Spleen (tissue), 11 donors: ENCODE results near the gene CYP4F22. TPM values are rescaled to one million over a fixed set of nuclear protein-coding genes. Genes with fewer than 3 reads are reported as not detected.
"Not testable (repeated sequence)": the region's sequence is repeated elsewhere in the genome, so short reads cannot be mapped to it uniquely, and the experiment has no call there.

Experiments
- DNase-seq: peaks from one replicate; pipeline ENCODE4 v3.0.0-alpha.2; 2020
- H3K27ac ChIP-seq, 8 donors: fragments of 200-600 bp; sonication (generic) in 7 of 8; 1 replicate in 4 of 8; 2 replicates in 4 of 8; pipeline versions ENCODE4 v1.5.0 to v1.8.0; 2016 to 2021; ENCODE audit warnings: inconsistent platforms in 4 of 8, mild to moderate bottlenecking in 4 of 8, moderate library complexity in 1 of 8
- H3K27me3 ChIP-seq, 7 donors: fragments of 200-600 bp; sonication (generic) in 6 of 7; replicated peaks in 1 of 7; 1 replicate in 4 of 7; 2 replicates in 3 of 7; pipeline versions ENCODE4 v1.5.0 to v1.8.0; 2016 to 2021; ENCODE audit warnings: inconsistent platforms in 3 of 7, mild to moderate bottlenecking in 1 of 7
- H3K36me3 ChIP-seq, 6 donors: fragments of 200-600 bp; sonication (generic) in 5 of 6; 1 replicate in 4 of 6; 2 replicates in 2 of 6; pipeline versions ENCODE4 v1.5.0 to v1.8.0; 2016 to 2021; ENCODE audit warnings: inconsistent platforms in 2 of 6
- H3K4me1 ChIP-seq, 6 donors: fragments of 200-600 bp; sonication (generic) in 5 of 6; 1 replicate in 3 of 6; 2 replicates in 3 of 6; pipeline versions ENCODE4 v1.5.0 to v1.8.0; 2016 to 2021; ENCODE audit warnings: inconsistent platforms in 3 of 6
- H3K4me3 ChIP-seq, 8 donors: fragments of 200-600 bp; sonication (generic) in 7 of 8; 1 replicate in 4 of 8; 2 replicates in 4 of 8; pipeline versions ENCODE4 v1.5.0 to v1.8.0; 2016 to 2021; ENCODE audit warnings: inconsistent platforms in 4 of 8, mild to moderate bottlenecking in 4 of 8, moderate library complexity in 2 of 8
- H3K9me3 ChIP-seq, 8 donors: fragments of 200-600 bp; sonication (generic) in 7 of 8; 1 replicate in 4 of 8; 2 replicates in 4 of 8; pipeline versions ENCODE4 v1.5.0 to v1.8.0; 2016 to 2021; ENCODE audit warnings: inconsistent platforms in 4 of 8
- POLR2A ChIP-seq, 3 donors: fragments of 450-650 bp; IDR thresholded peaks; one replicate each; pipeline ENCODE4 v1.5.1; 2017; ENCODE audit warnings: antibody characterized with exemption in 3 of 3, mild to moderate bottlenecking in 1 of 3
- POLR2AphosphoS5 ChIP-seq, 3 donors: sonication (generic); formaldehyde crosslinking; IDR thresholded peaks; one replicate each; pipeline ENCODE4 v1.5.1; 2017; ENCODE audit warnings: antibody characterized with exemption in 3 of 3
- WGBS, 5 donors: extraction: QIAGEN DNeasy Blood & Tissue Kit in 3 of 5; methylation state at CpG; one replicate each; pipeline versions ENCODE4 v1.1.5 to v1.1.7; 2013 to 2018; 5-methylcytosine and 5-hydroxymethylcytosine counted together
- intact Hi-C: fragments of 100-400 bp; cut with DNase I; formaldehyde crosslinking; loops from one replicate; pipeline ENCODE4 v1.15.0; 2023; ENCODE audit warnings: low total_unique reads
- polyA plus RNA-seq, 3 donors: library from polyadenylated mRNA; stranded (reverse); fragments of 200-250 nt; gene quantifications; one replicate each; pipeline ENCODE4 v1.2.1, GENCODE V29; 2013
- total RNA-seq, 7 donors: library from RNA; depleted of rRNA in 3 of 7; stranded (reverse); fragments of >200 nt in 3 of 7; fragmentation: NEBNext Ultra II Directional in 4 of 7; extraction: Animal tissue kit (Norgen Biotek cat#: 25700) in 4 of 7; gene quantifications; one replicate each; pipeline versions ENCODE4 v1.1.0 to v1.2.1, GENCODE V29; 2016 to 2021
- TF ChIP-seq, protein P1 (sequence below), 11 experiments: fragments of 200-600 bp in 7 of 11; fragments of 450-650 bp in 4 of 11; sonication (generic) in 4 of 11; IDR thresholded peaks in 8 of 11; conservative IDR thresholded peaks in 3 of 11; 1 replicate in 7 of 11; 2 replicates in 4 of 11; pipeline versions ENCODE4 v1.4.0 to v1.8.0; 2016 to 2021; ENCODE audit warnings: antibody characterized with exemption in 11 of 11, inconsistent platforms in 4 of 11, mild to moderate bottlenecking in 1 of 11
- donor health status: healthy with polysubstance abuse.
- donor health status: DM: no; HTN: no; CAD: no; lungs with moderate emphysema.
- donor health status: DM: no; HTN: no; CAD: no.
- donor health status: Bipolar disorder and iron deficiency.
- donor health status: healthy.
- donor health status: DM: no; HTN: no; CAD: no.
- donor health status: DM: yes; HTN: yes; CAD: no.

The CYP4F22 gene
- total and polyA plus RNA-seq, 10 donors: 0.10 to 1.2 (median 0.29) TPM; not detected in 2

DNA sequence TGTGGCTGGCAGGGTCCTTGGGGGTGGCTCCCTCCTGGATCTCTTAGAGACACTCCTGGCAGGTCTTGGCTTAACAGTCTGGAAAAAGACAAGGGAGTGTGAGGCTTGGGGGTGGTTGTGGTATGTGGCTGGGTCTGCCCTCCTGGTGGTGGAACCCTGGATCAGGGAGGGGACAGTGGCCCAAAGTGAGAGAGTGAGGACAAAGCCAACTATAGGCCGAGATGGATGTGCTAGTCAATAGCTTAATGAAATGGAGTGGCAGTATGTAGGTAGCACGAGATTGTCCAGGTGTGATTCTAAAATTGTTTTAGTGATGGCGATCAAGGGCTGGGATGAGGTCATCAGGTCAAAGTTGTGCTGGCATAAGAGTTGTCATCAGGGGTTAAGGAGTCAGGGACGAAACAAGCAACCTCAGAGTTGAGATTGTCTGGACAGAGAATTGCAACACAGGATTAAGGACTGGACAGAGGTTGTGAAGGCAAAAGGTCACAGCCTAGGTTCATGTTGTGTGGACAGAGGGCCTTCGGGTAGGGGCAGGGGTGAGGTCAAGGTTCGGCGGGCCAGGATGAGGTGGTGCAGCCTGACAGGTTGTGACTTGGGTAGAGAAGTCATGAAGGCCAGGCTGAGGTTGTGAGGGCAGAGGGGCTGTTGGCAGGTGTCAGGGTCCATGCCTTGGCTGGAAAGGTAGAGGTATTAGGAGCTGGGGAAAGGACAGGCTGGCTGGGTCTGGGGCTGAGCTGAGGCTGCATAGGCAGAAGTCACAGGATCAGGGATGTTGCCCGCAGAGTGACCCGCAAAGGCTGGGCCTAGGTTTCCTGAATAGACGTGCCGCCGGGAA, 39.4 kb upstream of the CYP4F22 start:
- Histone ChIP-seq H3K4me1 (peaks cover 9 to 65% (median 42%) of the 10 kb centered on the region in 6 donors), H3K27me3 (peaks cover 0 to 52% (median 19%) of the 10 kb centered on the region in 7 donors), H3K36me3 (no peaks in the 10 kb centered on the region), H3K4me3 (peak overlapping the region in 4 of 8 donors; percentile 38 to 71 (median 41)), H3K27ac (peak overlapping the region in 3 of 8 donors; percentile 51 to 73 (median 54)), H3K9me3 (no peaks in the 10 kb centered on the region)
- intact Hi-C loops: no loop called here
- WGBS, 5 donors: 49 to 56% (median 51%) methylated on average over 11 to 12 of the region's 12 CpGs
- peak; percentile 20 for DNase-seq
- TF ChIP-seq POLR2A (IDR thresholded peaks at IDR 0.05) (no peak), POLR2AphosphoS5 (IDR thresholded peaks at IDR 0.05) (no peak)
- TF ChIP-seq, protein P1, sequence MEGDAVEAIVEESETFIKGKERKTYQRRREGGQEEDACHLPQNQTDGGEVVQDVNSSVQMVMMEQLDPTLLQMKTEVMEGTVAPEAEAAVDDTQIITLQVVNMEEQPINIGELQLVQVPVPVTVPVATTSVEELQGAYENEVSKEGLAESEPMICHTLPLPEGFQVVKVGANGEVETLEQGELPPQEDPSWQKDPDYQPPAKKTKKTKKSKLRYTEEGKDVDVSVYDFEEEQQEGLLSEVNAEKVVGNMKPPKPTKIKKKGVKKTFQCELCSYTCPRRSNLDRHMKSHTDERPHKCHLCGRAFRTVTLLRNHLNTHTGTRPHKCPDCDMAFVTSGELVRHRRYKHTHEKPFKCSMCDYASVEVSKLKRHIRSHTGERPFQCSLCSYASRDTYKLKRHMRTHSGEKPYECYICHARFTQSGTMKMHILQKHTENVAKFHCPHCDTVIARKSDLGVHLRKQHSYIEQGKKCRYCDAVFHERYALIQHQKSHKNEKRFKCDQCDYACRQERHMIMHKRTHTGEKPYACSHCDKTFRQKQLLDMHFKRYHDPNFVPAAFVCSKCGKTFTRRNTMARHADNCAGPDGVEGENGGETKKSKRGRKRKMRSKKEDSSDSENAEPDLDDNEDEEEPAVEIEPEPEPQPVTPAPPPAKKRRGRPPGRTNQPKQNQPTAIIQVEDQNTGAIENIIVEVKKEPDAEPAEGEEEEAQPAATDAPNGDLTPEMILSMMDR (IDR thresholded peaks at IDR 0.05 in 8 of 11, conservative IDR thresholded peaks at IDR 0.05 in 3 of 11): no peak

DNA sequence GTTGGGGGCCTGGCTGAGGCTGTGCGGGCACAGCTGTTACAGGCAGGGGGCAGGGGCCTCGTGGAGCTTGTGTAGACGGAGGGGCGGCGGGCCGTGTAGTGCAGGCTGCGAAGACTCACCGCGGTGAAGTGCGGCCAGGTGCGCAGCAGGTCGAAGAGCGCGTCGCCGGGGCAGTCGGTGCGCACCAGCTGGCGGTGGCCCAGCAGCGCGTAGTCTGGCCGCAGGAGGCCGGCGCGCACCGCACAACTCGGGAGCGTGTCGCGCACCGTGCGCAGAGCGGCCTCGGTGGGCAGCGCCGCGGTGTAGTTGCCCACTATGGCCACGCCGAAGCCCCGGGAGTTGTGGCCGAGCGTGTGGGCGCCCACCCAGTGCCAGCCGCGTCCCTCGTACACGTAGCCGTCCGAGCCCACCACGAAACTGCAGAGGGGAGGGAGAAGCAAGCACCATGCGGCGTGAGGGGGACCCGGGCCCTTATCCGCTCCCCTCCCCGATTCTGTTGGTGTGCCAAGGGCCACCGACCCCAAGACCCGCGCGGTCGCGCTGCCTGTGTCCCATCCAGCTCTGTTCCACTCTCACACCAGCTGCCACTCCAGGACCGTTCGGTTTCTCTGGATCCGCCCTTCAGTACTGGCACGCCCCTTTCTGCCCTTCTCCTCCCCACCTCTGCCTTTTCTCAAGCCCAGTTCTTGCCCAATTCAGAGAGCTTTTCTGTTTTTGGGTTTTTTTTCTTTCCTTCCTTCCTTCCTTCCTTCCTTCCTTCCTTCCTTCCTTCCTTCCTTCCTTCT, 38.6 kb upstream of the CYP4F22 start:
- Histone ChIP-seq H3K27me3 (peaks cover 0 to 45% (median 18%) of the 10 kb centered on the region in 7 donors), H3K27ac (peak overlapping the region in 3 of 8 donors; percentile 51 to 73 (median 54)), H3K36me3 (no peaks in the 10 kb centered on the region), H3K9me3 (no peaks in the 10 kb centered on the region), H3K4me3 (peak overlapping the region; percentile 6 to 71 (median 39)), H3K4me1 (peaks cover 9 to 57% (median 38%) of the 10 kb centered on the region in 6 donors)
- WGBS, 5 donors: 2 to 13% (median 5%) methylated on average over 25 to 65 of the region's 65 CpGs
- intact Hi-C loops: no loop called here
- TF ChIP-seq POLR2AphosphoS5 (IDR thresholded peaks at IDR 0.05) (peak in 1 of 3 donors; percentile 42), POLR2A (IDR thresholded peaks at IDR 0.05) (no peak)
- TF ChIP-seq, protein P1 (IDR thresholded peaks at IDR 0.05 in 8 of 11, conservative IDR thresholded peaks at IDR 0.05 in 3 of 11): peak in 1 of 11 experiments; percentile 3
- DNase-seq: peak; percentile 81

DNA sequence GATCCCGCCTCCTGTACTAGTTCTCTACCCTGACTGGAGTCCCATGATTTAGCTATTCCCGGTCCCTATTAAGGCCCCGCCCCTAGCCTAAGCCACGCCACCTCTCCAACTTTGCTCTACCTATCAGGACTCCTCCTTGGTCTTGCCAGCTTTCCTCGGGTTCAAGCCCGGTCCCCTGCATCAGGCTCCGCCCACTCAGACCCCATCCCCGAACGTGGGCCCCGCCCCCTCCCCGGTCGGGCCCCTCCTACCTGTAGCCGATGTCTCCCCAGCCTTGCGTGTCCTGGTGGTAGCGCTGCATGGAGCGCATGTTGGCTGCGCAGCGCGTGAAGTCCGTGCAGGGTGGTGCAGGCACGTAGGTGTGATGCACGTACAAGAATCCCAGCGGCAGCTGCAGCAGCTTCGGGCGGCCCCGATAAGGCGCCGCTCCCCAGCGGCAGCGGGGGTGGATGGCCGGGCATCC, 36.7 kb upstream of the CYP4F22 start:
- DNase-seq: no peak
- intact Hi-C loops: no loop called here
- WGBS, 5 donors: 60 to 72% (median 67%) methylated on average over 20 to 31 of the region's 31 CpGs

DNA sequence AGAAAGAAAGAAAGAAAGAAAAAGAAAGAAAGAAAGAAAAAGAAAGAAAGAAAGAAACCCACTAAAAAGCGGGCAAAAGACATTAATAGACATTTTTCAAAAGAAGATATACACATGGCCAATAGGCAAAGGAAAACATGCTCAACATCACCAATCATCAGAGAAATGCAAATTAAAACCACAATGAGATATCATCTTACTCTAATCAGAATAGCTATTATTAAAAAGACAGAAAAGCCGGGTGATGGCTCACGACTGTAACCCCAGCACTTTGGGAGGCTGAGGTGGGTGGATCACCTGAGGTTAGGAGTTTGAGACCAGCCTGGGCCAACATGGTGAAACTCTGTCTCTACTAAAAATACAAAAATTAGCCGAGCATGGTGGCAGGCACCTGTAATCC, 34.5 kb upstream of the CYP4F22 start:
- WGBS, 5 donors: 62 to 74% (median 65%) methylated on average over 4 of the region's 4 CpGs

More for the DNA sequence above, 36.7 kb upstream of the CYP4F22 start:
- H3K36me3 ChIP-seq: no peaks in the 10 kb centered on the region
- peaks cover 9 to 38% (median 22%) of the 10 kb centered on the region in 6 donors for H3K4me1 ChIP-seq
- H3K27me3 ChIP-seq: peaks cover 0 to 45% (median 18%) of the 10 kb centered on the region in 7 donors
- no peak for TF ChIP-seq POLR2A (IDR thresholded peaks at IDR 0.05)
- no peak for TF ChIP-seq POLR2AphosphoS5 (IDR thresholded peaks at IDR 0.05)
- TF ChIP-seq, protein P1 (IDR thresholded peaks at IDR 0.05 in 8 of 11, conservative IDR thresholded peaks at IDR 0.05 in 3 of 11): no peak
- H3K9me3 ChIP-seq: peaks cover 0 to 9% (median 0%) of the 10 kb centered on the region in 8 donors
- H3K27ac ChIP-seq: no peak overlapping the region
- H3K4me3 ChIP-seq: no peak overlapping the region

More for the DNA sequence above, 34.5 kb upstream of the CYP4F22 start:
- H3K4me3 ChIP-seq, H3K27ac ChIP-seq, DNase-seq, H3K9me3 ChIP-seq, H3K36me3 ChIP-seq, intact Hi-C loops: not testable (repeated sequence)
- peaks cover 0 to 35% (median 13%) of the 10 kb centered on the region in 7 donors for H3K27me3 ChIP-seq
- H3K4me1 ChIP-seq: peaks cover 3 to 20% (median 13%) of the 10 kb centered on the region in 6 donors
